IPS DF 6.9 (cell line): ENCODE measurements around the gene PLEKHH3.

ENCODE experiments used
- DNase-seq: peaks from one replicate; pipeline ENCODE4 v3.0.0-alpha.2; 2013; ENCODE audit warnings: low read depth, low spot score
- H3K27ac ChIP-seq: one replicate; pipeline ENCODE4 v1.5.1; 2013; ENCODE audit warnings: low read length, control low read depth
- H3K27me3 ChIP-seq: 2 replicates; pipeline ENCODE4 v1.6.1; 2013; ENCODE audit warnings: mild to moderate bottlenecking, low read length; ENCODE audit not compliant: control insufficient read depth, insufficient read depth
- H3K36me3 ChIP-seq: 2 replicates; pipeline ENCODE4 v1.6.1; 2013; ENCODE audit warnings: low read length; ENCODE audit not compliant: control insufficient read depth, insufficient read depth
- H3K4me1 ChIP-seq: 2 replicates; pipeline ENCODE4 v1.6.1; 2013; ENCODE audit warnings: low read length; ENCODE audit not compliant: control insufficient read depth, insufficient read depth
- H3K4me3 ChIP-seq: 2 replicates; pipeline ENCODE4 v1.5.1; 2013; ENCODE audit warnings: mild to moderate bottlenecking, low read length
- H3K9me3 ChIP-seq: 2 replicates; pipeline ENCODE4 v1.6.1; 2013; ENCODE audit warnings: low read length, inconsistent platforms; ENCODE audit not compliant: control insufficient read depth, insufficient read depth
- WGBS: extraction: QIAGEN DNeasy Blood & Tissue Kit; methylation state at CpG from one replicate; pipeline ENCODE4 v1.1.7; 2013; ENCODE audit warnings: mixed read lengths, missing lambda C conversion rate; ENCODE audit not compliant: insufficient read length, insufficient coverage; 5-methylcytosine and 5-hydroxymethylcytosine counted together

PLEKHH3 gene

GRCh38 chr17:42686520-42687128 lies 9.8 kb upstream of the PLEKHH3 start:
- H3K9me3 ChIP-seq, result no peaks in the 10 kb centered on the region
- no peak for DNase-seq
- peaks cover 3% of the 10 kb centered on the region for H3K4me1 ChIP-seq
- no peak overlapping the region for H3K4me3 ChIP-seq
- no peak overlapping the region for H3K27ac ChIP-seq
- no CpG with 5 or more reads among the region's 32 CpGs for WGBS
- peaks cover 2% of the 10 kb centered on the region; the same call in 1 of the 2 replicates for H3K27me3 ChIP-seq
- H3K36me3 ChIP-seq, result no peaks in the 10 kb centered on the region

GRCh38 chr17:42685831-42686230 lies 9.0 kb upstream of the PLEKHH3 start:
- no peak overlapping the region for H3K27ac ChIP-seq
- no peak overlapping the region for H3K4me3 ChIP-seq
- H3K4me1 ChIP-seq, result peaks cover 5% of the 10 kb centered on the region
- H3K9me3 ChIP-seq, result no peaks in the 10 kb centered on the region
- no peaks in the 10 kb centered on the region for H3K36me3 ChIP-seq
- WGBS, result no CpG with 5 or more reads among the region's 14 CpGs
- DNase-seq, result no peak
- peaks cover 2% of the 10 kb centered on the region; the same call in 1 of the 2 replicates for H3K27me3 ChIP-seq

GRCh38 chr17:42684929-42685556 lies 8.2 kb upstream of the PLEKHH3 start:
- Histone ChIP-seq H3K9me3 (no peaks in the 10 kb centered on the region), H3K27me3 (peaks cover 2% of the 10 kb centered on the region; the same call in 1 of the 2 replicates), H3K4me1 (peaks cover 9% of the 10 kb centered on the region), H3K4me3 (no peak overlapping the region), H3K27ac (no peak overlapping the region), H3K36me3 (no peaks in the 10 kb centered on the region)
- DNase-seq, result no peak
- no CpG with 5 or more reads among the region's 50 CpGs for WGBS

- H3K27me3 ChIP-seq, result peaks cover 2% of the 10 kb centered on the region; the same call in 1 of the 2 replicates
- H3K9me3 ChIP-seq, result no peaks in the 10 kb centered on the region
- H3K4me1 ChIP-seq, result peaks cover 13% of the 10 kb centered on the region
- H3K36me3 ChIP-seq, result no peaks in the 10 kb centered on the region
- H3K27ac ChIP-seq, result no peak overlapping the region
- peak overlapping the region; percentile 54; the same call in 1 of the 2 replicates for H3K4me3 ChIP-seq
- no CpG with 5 or more reads among the region's 25 CpGs for WGBS
- DNase-seq, result no peak
Measured at GRCh38 chr17:42683407-42684034, 6.7 kb upstream of the PLEKHH3 start.

- H3K36me3 ChIP-seq, result no peaks in the 10 kb centered on the region
- H3K4me1 ChIP-seq, result peaks cover 13% of the 10 kb centered on the region
- WGBS, result no CpG with 5 or more reads among the region's 34 CpGs
- no peak overlapping the region for H3K27ac ChIP-seq
- peak overlapping the region; percentile 54; the same call in 1 of the 2 replicates for H3K4me3 ChIP-seq
- H3K9me3 ChIP-seq, result no peaks in the 10 kb centered on the region
- H3K27me3 ChIP-seq, result peaks cover 2% of the 10 kb centered on the region; the same call in 1 of the 2 replicates
- DNase-seq, result no peak
Measured at GRCh38 chr17:42682722-42683403, 6.1 kb upstream of the PLEKHH3 start.

GRCh38 chr17:42681976-42682721 lies 5.4 kb upstream of the PLEKHH3 start, which contains the start of gene CNTNAP1:
TSS of gene CNTNAP1 (plus strand) at chr17:42682531. CDS start at chr17:42682830, 299 bp downstream.
- peaks cover 2% of the 10 kb centered on the region; the same call in 1 of the 2 replicates for H3K27me3 ChIP-seq
- no peak for DNase-seq
- peaks cover 13% of the 10 kb centered on the region for H3K4me1 ChIP-seq
- 100% methylated on average over 1 of the region's 22 CpGs for WGBS
- no peaks in the 10 kb centered on the region for H3K36me3 ChIP-seq
- H3K4me3 ChIP-seq, result peak within 1 kb of the TSS; percentile 54; the same call in 1 of the 2 replicates
- no peaks in the 10 kb centered on the region for H3K9me3 ChIP-seq
- H3K27ac ChIP-seq, result no peak within 1 kb of the TSS

GRCh38 chr17:42680331-42680808 lies 3.6 kb upstream of the PLEKHH3 start:
- WGBS, result no CpG with 5 or more reads among the region's 20 CpGs
- no peaks in the 10 kb centered on the region for H3K36me3 ChIP-seq
- H3K27ac ChIP-seq, result no peak overlapping the region
- peaks cover 2% of the 10 kb centered on the region; the same call in 1 of the 2 replicates for H3K27me3 ChIP-seq
- DNase-seq, result no peak
- H3K9me3 ChIP-seq, result no peaks in the 10 kb centered on the region
- peaks cover 13% of the 10 kb centered on the region for H3K4me1 ChIP-seq
- H3K4me3 ChIP-seq, result peak overlapping the region; percentile 34; the same call in 1 of the 2 replicates

- no peak for DNase-seq
- WGBS, result no CpG with 5 or more reads among the region's 78 CpGs
- Histone ChIP-seq H3K27me3 (peaks cover 2% of the 10 kb centered on the region; the same call in 1 of the 2 replicates), H3K4me3 (peak overlapping the region; percentile 34; the same call in 1 of the 2 replicates), H3K9me3 (no peaks in the 10 kb centered on the region), H3K4me1 (peaks cover 16% of the 10 kb centered on the region), H3K27ac (no peak overlapping the region), H3K36me3 (no peaks in the 10 kb centered on the region)
Measured at GRCh38 chr17:42679492-42680330, 2.9 kb upstream of the PLEKHH3 start.

- no peak for DNase-seq
Measured at GRCh38 chr17:42678951-42679491, 2.2 kb upstream of the PLEKHH3 start.

More at GRCh38 chr17:42678951-42679491, 2.2 kb upstream of the PLEKHH3 start:
- Histone ChIP-seq H3K4me3 (peak overlapping the region; percentile 34; the same call in 1 of the 2 replicates), H3K27ac (no peak overlapping the region), H3K36me3 (no peaks in the 10 kb centered on the region), H3K4me1 (peaks cover 22% of the 10 kb centered on the region), H3K9me3 (no peaks in the 10 kb centered on the region), H3K27me3 (peaks cover 2% of the 10 kb centered on the region; the same call in 1 of the 2 replicates)
- no CpG with 5 or more reads among the region's 18 CpGs for WGBS
